Astrocyte (in vitro differentiated cells and primary cell): ENCODE measurements around the gene GJB3. TPM values are rescaled to one million over a fixed set of nuclear protein-coding genes. Genes with fewer than 3 reads are reported as not detected.

Experiments
- DNase-seq: peaks from one replicate; pipeline ENCODE4 v3.0.0-alpha.2; 2010; ENCODE audit warnings: low read depth
- FAIRE-seq: peaks from 2 replicates; lab custom pipeline; 2011; peaks lifted over from hg19 to GRCh38; lab: Jason Lieb, UNC
- H2AFZ ChIP-seq: 2 replicates; pipeline ENCODE4 v1.6.0; 2012; ENCODE audit warnings: low read depth, low read length, inconsistent platforms
- H3K27ac ChIP-seq: 2 replicates; pipeline ENCODE4 v1.5.1; 2011; ENCODE audit warnings: low read depth, low read length, inconsistent platforms
- H3K27me3 ChIP-seq: 2 replicates; pipeline ENCODE4 v1.6.0; 2011; ENCODE audit warnings: low read length, inconsistent platforms; ENCODE audit not compliant: insufficient read depth
- H3K36me3 ChIP-seq: 2 replicates; pipeline ENCODE4 v1.5.1; 2011; ENCODE audit warnings: low read length, inconsistent platforms; ENCODE audit not compliant: insufficient read depth
- H3K4me1 ChIP-seq: 2 replicates; pipeline ENCODE4 v1.5.1; 2011; ENCODE audit warnings: low read length, inconsistent platforms; ENCODE audit not compliant: insufficient read depth
- H3K4me2 ChIP-seq: 2 replicates; pipeline ENCODE4 v1.6.0; 2012; ENCODE audit warnings: low read length, inconsistent platforms
- H3K4me3 ChIP-seq: 2 replicates; pipeline ENCODE4 v1.5.1; 2011; ENCODE audit warnings: low read depth, mild to moderate bottlenecking, low read length, inconsistent platforms; ENCODE audit not compliant: insufficient read depth
- H3K79me2 ChIP-seq: 2 replicates; pipeline ENCODE4 v1.6.0; 2012; ENCODE audit warnings: mild to moderate bottlenecking, low read length, inconsistent platforms; ENCODE audit not compliant: insufficient read depth
- H3K9ac ChIP-seq: 2 replicates; pipeline ENCODE4 v1.6.0; 2012; ENCODE audit warnings: mild to moderate bottlenecking, low read length, inconsistent platforms
- H3K9me3 ChIP-seq: 2 replicates; pipeline ENCODE4 v1.5.1; 2012; ENCODE audit warnings: low read depth, mild to moderate bottlenecking, low read length, inconsistent platforms; ENCODE audit not compliant: insufficient read depth
- H4K20me1 ChIP-seq: 2 replicates; pipeline ENCODE4 v1.6.0; 2012; ENCODE audit warnings: low read length, inconsistent platforms; ENCODE audit not compliant: insufficient read depth
- H3K27ac Mint-ChIP-seq: one replicate; pipeline ENCODE4 v1.8.0; 2021; ENCODE audit warnings: mild to moderate bottlenecking, mixed read lengths; ENCODE audit not compliant: unreplicated experiment
- H3K27me3 Mint-ChIP-seq: one replicate; pipeline ENCODE4 v1.8.0; 2021; ENCODE audit warnings: low read depth, mixed read lengths; ENCODE audit not compliant: unreplicated experiment
- H3K36me3 Mint-ChIP-seq: one replicate; pipeline ENCODE4 v1.8.0; 2021; ENCODE audit warnings: low read depth, mixed read lengths; ENCODE audit not compliant: unreplicated experiment
- H3K4me1 Mint-ChIP-seq: one replicate; pipeline ENCODE4 v1.8.0; 2021; ENCODE audit warnings: low read depth, mixed read lengths; ENCODE audit not compliant: unreplicated experiment
- H3K4me3 Mint-ChIP-seq: one replicate; pipeline ENCODE4 v1.8.0; 2021; ENCODE audit warnings: mild to moderate bottlenecking, moderate library complexity, mixed read lengths; ENCODE audit not compliant: unreplicated experiment
- H3K9me3 Mint-ChIP-seq: one replicate; pipeline ENCODE4 v1.8.0; 2021; ENCODE audit warnings: mild to moderate bottlenecking, mixed read lengths; ENCODE audit not compliant: unreplicated experiment
- CTCF ChIP-seq: IDR thresholded peaks from 2 replicates; pipeline ENCODE4 v1.5.1; 2011; ENCODE audit warnings: low read depth, mild to moderate bottlenecking, inconsistent platforms, low read length, moderate library complexity; ENCODE audit not compliant: insufficient read depth
- EZH2 ChIP-seq: IDR thresholded peaks from 2 replicates; pipeline ENCODE4 v1.6.1; 2012; ENCODE audit warnings: mild to moderate bottlenecking, low read length, inconsistent platforms; ENCODE audit not compliant: insufficient read depth
- total RNA-seq: library from RNA; stranded (reverse); gene quantifications from 2 replicates; pipeline ENCODE4 v1.2.1, GENCODE V29; 2021

Gene GJB3
- total RNA-seq, 1 donor from 2014 or later: 0.32 TPM

GRCh38 chr1:34831721-34832246 lies 50.8 kb downstream of the GJB3 start:
- Mint-ChIP-seq H3K36me3 (no peaks in the 10 kb centered on the region), H3K9me3 (peaks cover 3% of the 10 kb centered on the region), H3K4me1 (peaks cover 8% of the 10 kb centered on the region), H3K27ac (no peak overlapping the region), H3K4me3 (no peak overlapping the region), H3K27me3 (peaks cover 9% of the 10 kb centered on the region)
- Histone ChIP-seq H3K79me2 (no peaks in the 10 kb centered on the region), H3K4me2 (no peak overlapping the region), H3K27me3 (no peaks in the 10 kb centered on the region), H4K20me1 (no peaks in the 10 kb centered on the region), H3K27ac (no peak overlapping the region), H3K4me1 (peaks cover 5% of the 10 kb centered on the region), H3K9ac (no peak overlapping the region), H3K9me3 (no peaks in the 10 kb centered on the region), H3K4me3 (no peak overlapping the region), H2AFZ (no peak overlapping the region), H3K36me3 (no peaks in the 10 kb centered on the region)
- DNase-seq (no peak), FAIRE-seq (no peak)
- TF ChIP-seq EZH2: no peak
- no peak for TF ChIP-seq CTCF

- Histone ChIP-seq H4K20me1 (no peaks in the 10 kb centered on the region), H2AFZ (no peak overlapping the region), H3K4me2 (no peak overlapping the region), H3K79me2 (no peaks in the 10 kb centered on the region), H3K36me3 (no peaks in the 10 kb centered on the region), H3K4me1 (peaks cover 5% of the 10 kb centered on the region), H3K4me3 (no peak overlapping the region), H3K27ac (no peak overlapping the region), H3K9ac (no peak overlapping the region), H3K27me3 (no peaks in the 10 kb centered on the region), H3K9me3 (no peaks in the 10 kb centered on the region)
- Mint-ChIP-seq H3K27ac (no peak overlapping the region), H3K9me3 (peaks cover 3% of the 10 kb centered on the region), H3K36me3 (no peaks in the 10 kb centered on the region), H3K27me3 (peaks cover 4% of the 10 kb centered on the region), H3K4me3 (no peak overlapping the region), H3K4me1 (peaks cover 8% of the 10 kb centered on the region)
- TF ChIP-seq EZH2 (no peak), CTCF (no peak)
- DNase-seq: no peak
- no peak for FAIRE-seq
Measured at GRCh38 chr1:34833711-34834110, 52.7 kb downstream of the GJB3 start.

Other genes starting within 250 kb of the GJB3 start
- not detected in 2 replicates for gene GJB5, start 26.2 kb upstream of the GJB3 start, total RNA-seq
- not detected in 2 replicates for gene GJB4, start 21.5 kb upstream of the GJB3 start, total RNA-seq
- gene GJA4, start 11.8 kb downstream of the GJB3 start, total RNA-seq: not detected in 2 replicates
- gene SMIM12, start 78.5 kb downstream of the GJB3 start, total RNA-seq: 38.1 and 43.6 TPM in 2 replicates
- gene DLGAP3, start 148.4 kb downstream of the GJB3 start, total RNA-seq: 1.6 and 2.7 TPM in 2 replicates
- 15.6 and 17.0 TPM in 2 replicates for gene TMEM35B, start 204.1 kb downstream of the GJB3 start, total RNA-seq